ACHN (cell line): Measurements from ENCODE around the gene SLC11A2.

ENCODE experiments used
- DNase-seq: peaks from one replicate; pipeline ENCODE4 v3.0.0-alpha.2; 2015
- in situ Hi-C: cut with HindIII; loops from 2 replicates; pipeline ENCODE4 v1.10.0; 2017; ENCODE audit warnings: low sequenced_read_pairs, low pct_ligation_motif_present, low pct_unique_long_range_greater_than_20kb

The SLC11A2 gene

GRCh38 chr12:51025836-51026638 is at the start of gene SLC11A2:
Gene SLC11A2, minus strand, starts transcription at chr12:51026384. Its CDS starts 15,656 bp downstream, at chr12:51010728.
- in situ Hi-C loops: no loop called here
- peak; percentile 99 for DNase-seq

- no peak for DNase-seq
- in situ Hi-C loops: no loop called here
Observed at GRCh38 chr12:51075390-51075789, 49.2 kb upstream of the SLC11A2 start.

- DNase-seq: no peak
Observed at GRCh38 chr12:51071663-51072062, 45.5 kb upstream of the SLC11A2 start.

GRCh38 chr12:51070004-51070403 is 43.8 kb upstream of the SLC11A2 start:
- no peak for DNase-seq
- in situ Hi-C loops: no loop called here

More at GRCh38 chr12:51071663-51072062, 45.5 kb upstream of the SLC11A2 start:
- in situ Hi-C loops: no loop called here

GRCh38 chr12:51067771-51068170 is 41.6 kb upstream of the SLC11A2 start:
- no peak for DNase-seq
- in situ Hi-C loops: no loop called here

- no peak for DNase-seq
- in situ Hi-C loops: no loop called here
Observed at GRCh38 chr12:51067229-51067628, 41.0 kb upstream of the SLC11A2 start.

GRCh38 chr12:51065530-51065929 is 39.3 kb upstream of the SLC11A2 start:
- DNase-seq: no peak
- in situ Hi-C loops: no loop called here

GRCh38 chr12:51062631-51063397 is 36.6 kb upstream of the SLC11A2 start:
- in situ Hi-C loops: no loop called here
- DNase-seq: no peak

- in situ Hi-C loops: no loop called here
- DNase-seq: no peak
Observed at GRCh38 chr12:51059086-51059485, 32.9 kb upstream of the SLC11A2 start.

- no peak for DNase-seq
- in situ Hi-C loops: no loop called here
Observed at GRCh38 chr12:51056242-51056641, 30.1 kb upstream of the SLC11A2 start.

- in situ Hi-C loops: no loop called here
- no peak for DNase-seq
Observed at GRCh38 chr12:51055060-51055459, 28.9 kb upstream of the SLC11A2 start.

GRCh38 chr12:51051787-51052186 is 25.6 kb upstream of the SLC11A2 start:
- in situ Hi-C loops: no loop called here
- DNase-seq: no peak

GRCh38 chr12:51049525-51049924 is 23.3 kb upstream of the SLC11A2 start:
- DNase-seq: no peak
- in situ Hi-C loops: no loop called here

GRCh38 chr12:51048661-51049251 is 22.6 kb upstream of the SLC11A2 start:
- in situ Hi-C loops: no loop called here
- DNase-seq: peak; percentile 46

- in situ Hi-C loops: no loop called here
- peak; percentile 100 for DNase-seq
Observed at GRCh38 chr12:51047655-51048540, 21.7 kb upstream of the SLC11A2 start, which contains the start of gene LETMD1. Gene LETMD1, plus strand, starts transcription at chr12:51048327. Its CDS starts 30 bp downstream, at chr12:51048357.

GRCh38 chr12:51036279-51036678 is 10.1 kb upstream of the SLC11A2 start:
- in situ Hi-C loops: no loop called here
- DNase-seq: no peak

GRCh38 chr12:51033457-51034089 is 7.4 kb upstream of the SLC11A2 start:
- in situ Hi-C loops: no loop called here

GRCh38 chr12:51033048-51033447 is 6.9 kb upstream of the SLC11A2 start:
- DNase-seq: no peak
- in situ Hi-C loops: no loop called here

More at GRCh38 chr12:51033457-51034089, 7.4 kb upstream of the SLC11A2 start:
- DNase-seq: no peak
